NCI-H2107 treated with DMSO at 0.1 percent for 48 hours (cell line): ENCODE data around the gene GGACT.
"Not testable (repeated sequence)": the region's sequence is repeated elsewhere in the genome, so short reads cannot be mapped to it uniquely, and the experiment has no call there.

Source experiments
- DNase-seq: peaks from one replicate; lab custom pipeline; 2025; ENCODE audit not compliant: unreplicated experiment; lab: John Stamatoyannopoulos, UW

Gene GGACT

GRCh38 chr13:100588331-100589177 lies at the start of gene GGACT:
TSS of gene GGACT (minus strand) at chr13:100588789. CDS start at chr13:100532591, 56,198 bp downstream.
- DNase-seq, result no peak

- DNase-seq, result no peak
Observed at GRCh38 chr13:100637796-100638195, 49.2 kb upstream of the GGACT start.

- no peak for DNase-seq
Observed at GRCh38 chr13:100637380-100637779, 48.8 kb upstream of the GGACT start.

GRCh38 chr13:100636441-100636840 lies 47.9 kb upstream of the GGACT start:
- DNase-seq, result peak; percentile 14

- DNase-seq, result no peak
Observed at GRCh38 chr13:100636004-100636403, 47.4 kb upstream of the GGACT start.

GRCh38 chr13:100634696-100635095 lies 46.1 kb upstream of the GGACT start:
- no peak for DNase-seq

GRCh38 chr13:100633461-100633860 lies 44.9 kb upstream of the GGACT start:
- no peak for DNase-seq

GRCh38 chr13:100630555-100630954 lies 42.0 kb upstream of the GGACT start:
- peak; percentile 87 for DNase-seq

GRCh38 chr13:100627120-100627519 lies 38.5 kb upstream of the GGACT start:
- DNase-seq, result no peak

- DNase-seq, result no peak
Observed at GRCh38 chr13:100625447-100625846, 36.9 kb upstream of the GGACT start.

- no peak for DNase-seq
Observed at GRCh38 chr13:100620792-100621191, 32.2 kb upstream of the GGACT start.

- DNase-seq, result no peak
Observed at GRCh38 chr13:100619940-100620339, 31.4 kb upstream of the GGACT start.

GRCh38 chr13:100618897-100619296 lies 30.3 kb upstream of the GGACT start:
- DNase-seq, result not testable (repeated sequence)

GRCh38 chr13:100613031-100613430 lies 24.4 kb upstream of the GGACT start:
- DNase-seq, result no peak

- no peak for DNase-seq
Observed at GRCh38 chr13:100611678-100612492, 23.3 kb upstream of the GGACT start.

GRCh38 chr13:100610391-100611347 lies 22.1 kb upstream of the GGACT start:
- DNase-seq, result no peak

- no peak for DNase-seq
Observed at GRCh38 chr13:100608906-100609305, 20.3 kb upstream of the GGACT start.

GRCh38 chr13:100608489-100608888 lies 19.9 kb upstream of the GGACT start:
- DNase-seq, result no peak

- DNase-seq, result no peak
Observed at GRCh38 chr13:100604918-100605710, 16.5 kb upstream of the GGACT start.

- DNase-seq, result no peak
Observed at GRCh38 chr13:100602493-100603111, 14.0 kb upstream of the GGACT start.
